ENCODE results near the gene SMC3.
"Not testable (repeated sequence)": the region's sequence is repeated elsewhere in the genome, so short reads cannot be mapped to it uniquely, and the experiment has no call there.

Gene SMC3

GRCh38 chr10:110623316-110623715 is 55.8 kb downstream of the SMC3 start:
- not testable (repeated sequence) for DNase-seq (ENCODE audit: low read depth, low spot score)

GRCh38 chr10:110625356-110625894 is 57.9 kb downstream of the SMC3 start:
- DNase-seq (ENCODE audit: low read depth, low spot score) = no peak

GRCh38 chr10:110625951-110626855 is 58.7 kb downstream of the SMC3 start:
- DNase-seq (ENCODE audit: low read depth, low spot score) = no peak

GRCh38 chr10:110628161-110628560 is 60.7 kb downstream of the SMC3 start:
- no peak for DNase-seq (ENCODE audit: low read depth, low spot score)

GRCh38 chr10:110629680-110630191 is 62.2 kb downstream of the SMC3 start:
- DNase-seq (ENCODE audit: low read depth, low spot score) = peak; percentile 54

GRCh38 chr10:110631934-110632333 is 64.4 kb downstream of the SMC3 start:
- no peak for DNase-seq (ENCODE audit: low read depth, low spot score)

- DNase-seq (ENCODE audit: low read depth, low spot score) = no peak
Observed at GRCh38 chr10:110632591-110633215, 65.2 kb downstream of the SMC3 start.

- DNase-seq (ENCODE audit: low read depth, low spot score) = no peak
Observed at GRCh38 chr10:110634527-110635209, 67.2 kb downstream of the SMC3 start.

- DNase-seq (ENCODE audit: low read depth, low spot score) = no peak
Observed at GRCh38 chr10:110636572-110636931, 69.1 kb downstream of the SMC3 start.

GRCh38 chr10:110636932-110637557 is 69.5 kb downstream of the SMC3 start:
- DNase-seq (ENCODE audit: low read depth, low spot score) = no peak

GRCh38 chr10:110637558-110638053 is 70.1 kb downstream of the SMC3 start:
- no peak for DNase-seq (ENCODE audit: low read depth, low spot score)

GRCh38 chr10:110638319-110638718 is 70.8 kb downstream of the SMC3 start:
- DNase-seq (ENCODE audit: low read depth, low spot score) = no peak

GRCh38 chr10:110639046-110639445 is 71.6 kb downstream of the SMC3 start:
- not testable (repeated sequence) for DNase-seq (ENCODE audit: low read depth, low spot score)

GRCh38 chr10:110639858-110640257 is 72.4 kb downstream of the SMC3 start:
- DNase-seq (ENCODE audit: low read depth, low spot score) = not testable (repeated sequence)

GRCh38 chr10:110641256-110641655 is 73.8 kb downstream of the SMC3 start:
- no peak for DNase-seq (ENCODE audit: low read depth, low spot score)

- no peak for DNase-seq (ENCODE audit: low read depth, low spot score)
Observed at GRCh38 chr10:110642204-110643034, 74.9 kb downstream of the SMC3 start.

- DNase-seq (ENCODE audit: low read depth, low spot score) = no peak
Observed at GRCh38 chr10:110643035-110643652, 75.6 kb downstream of the SMC3 start.

- no peak for DNase-seq (ENCODE audit: low read depth, low spot score)
Observed at GRCh38 chr10:110643653-110644597, 76.4 kb downstream of the SMC3 start, which contains the start of gene RBM20. RBM20 (plus strand) TSS chr10:110644336; CDS start chr10:110644455, 119 bp downstream.
